ENCODE measurements around the gene LANCL3.
"Not testable (repeated sequence)": the region's sequence is repeated elsewhere in the genome, so short reads cannot be mapped to it uniquely, and the experiment has no call there.

LANCL3 gene

DNA sequence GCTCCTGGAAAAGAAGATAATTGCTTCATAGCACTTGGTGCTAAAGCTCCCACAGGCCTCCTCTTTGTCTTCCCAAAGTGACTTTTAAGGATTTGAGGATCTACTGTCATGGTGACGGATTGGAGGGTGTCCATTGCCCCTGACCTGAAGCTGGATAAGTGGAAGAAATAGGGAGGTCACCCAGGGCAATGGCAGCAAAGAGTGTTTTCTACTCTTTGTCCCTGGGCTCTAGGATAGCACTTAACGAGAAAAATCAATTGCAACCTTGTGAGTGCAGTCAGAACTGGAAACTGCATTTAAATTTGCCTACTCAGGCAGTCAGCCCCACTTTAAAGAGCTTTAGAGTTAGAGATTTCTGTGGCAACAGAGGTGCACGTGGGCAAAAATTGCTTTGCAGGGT lies 70.4 kb downstream of the LANCL3 start:
- ChIA-PET POLR2A (no interaction called here), CTCF (no interaction called here)
- TF ChIP-seq, protein P1, sequence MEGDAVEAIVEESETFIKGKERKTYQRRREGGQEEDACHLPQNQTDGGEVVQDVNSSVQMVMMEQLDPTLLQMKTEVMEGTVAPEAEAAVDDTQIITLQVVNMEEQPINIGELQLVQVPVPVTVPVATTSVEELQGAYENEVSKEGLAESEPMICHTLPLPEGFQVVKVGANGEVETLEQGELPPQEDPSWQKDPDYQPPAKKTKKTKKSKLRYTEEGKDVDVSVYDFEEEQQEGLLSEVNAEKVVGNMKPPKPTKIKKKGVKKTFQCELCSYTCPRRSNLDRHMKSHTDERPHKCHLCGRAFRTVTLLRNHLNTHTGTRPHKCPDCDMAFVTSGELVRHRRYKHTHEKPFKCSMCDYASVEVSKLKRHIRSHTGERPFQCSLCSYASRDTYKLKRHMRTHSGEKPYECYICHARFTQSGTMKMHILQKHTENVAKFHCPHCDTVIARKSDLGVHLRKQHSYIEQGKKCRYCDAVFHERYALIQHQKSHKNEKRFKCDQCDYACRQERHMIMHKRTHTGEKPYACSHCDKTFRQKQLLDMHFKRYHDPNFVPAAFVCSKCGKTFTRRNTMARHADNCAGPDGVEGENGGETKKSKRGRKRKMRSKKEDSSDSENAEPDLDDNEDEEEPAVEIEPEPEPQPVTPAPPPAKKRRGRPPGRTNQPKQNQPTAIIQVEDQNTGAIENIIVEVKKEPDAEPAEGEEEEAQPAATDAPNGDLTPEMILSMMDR (IDR thresholded peaks at IDR 0.05; ENCODE audit: control extremely low read depth, extremely low read depth, low read depth, missing control alignments) = no peak
- DNase-seq (ENCODE audit: extremely low spot score) = no peak

DNA sequence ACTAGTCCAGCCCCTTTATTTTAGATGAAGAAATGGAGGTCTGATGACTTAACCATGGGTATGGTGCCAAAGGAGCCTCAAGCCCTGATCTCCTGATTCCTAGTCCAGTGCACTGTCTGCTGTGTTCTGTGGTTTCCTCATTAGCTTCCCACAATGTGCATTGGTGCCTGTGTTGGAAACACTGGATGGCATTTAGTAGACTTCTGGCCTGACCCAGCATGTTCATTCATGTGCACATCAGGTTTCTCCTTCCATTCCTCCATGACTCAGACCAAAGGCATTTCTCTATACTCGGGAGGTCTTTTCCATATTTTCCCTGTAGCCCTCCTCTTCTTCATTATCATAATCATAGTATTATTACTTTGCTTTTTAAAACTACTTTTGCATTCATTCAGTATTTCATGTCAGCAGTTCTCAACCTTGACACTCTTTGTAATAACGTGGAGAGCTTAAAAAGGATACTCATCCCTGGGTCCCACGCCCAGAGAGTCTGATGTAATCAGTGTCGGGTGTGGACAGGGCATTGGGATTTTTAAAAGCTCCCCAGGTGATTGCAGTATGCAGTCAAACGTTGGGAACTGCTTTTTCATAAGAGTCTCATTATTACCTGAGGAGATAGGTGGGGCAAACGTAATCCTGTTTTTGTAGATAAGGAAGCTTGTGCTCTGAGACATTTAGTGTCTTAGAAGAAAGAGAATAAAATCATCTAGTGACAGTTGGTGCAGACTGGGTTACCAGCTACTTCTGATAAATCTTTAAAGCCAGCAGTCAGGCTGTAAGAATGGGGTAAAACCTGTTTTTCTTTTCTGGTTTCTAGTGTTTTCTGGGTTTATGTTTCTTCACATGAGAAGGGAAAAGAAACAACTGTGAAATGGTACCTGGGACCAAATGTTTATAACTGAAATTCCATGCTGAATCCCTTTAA lies 73.2 kb downstream of the LANCL3 start:
- POLR2A ChIA-PET = no interaction called here
- DNase-seq (ENCODE audit: extremely low spot score) = no peak
- CTCF ChIA-PET = no interaction called here
- TF ChIP-seq, protein P1 (IDR thresholded peaks at IDR 0.05; ENCODE audit: control extremely low read depth, extremely low read depth, low read depth, missing control alignments) = no peak

DNA sequence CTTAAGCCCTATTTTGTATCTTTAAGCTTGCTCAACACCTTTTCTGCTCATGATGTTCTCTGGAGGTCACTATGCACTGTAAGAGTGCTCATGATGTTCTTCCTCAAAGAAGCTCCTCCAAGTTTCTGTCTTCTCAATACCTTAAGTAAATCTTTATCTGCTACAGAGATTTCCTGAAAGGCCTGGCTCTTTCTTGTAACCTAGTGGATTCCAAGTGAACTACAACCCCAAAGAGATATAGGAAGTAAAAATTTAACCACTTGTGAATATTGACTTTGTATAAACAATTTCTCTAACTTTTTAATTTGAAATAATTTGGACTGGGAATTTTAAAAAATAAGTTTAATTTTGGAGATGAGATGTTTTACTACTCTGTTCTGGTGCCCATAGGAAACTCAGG lies 74.8 kb downstream of the LANCL3 start:
- ChIA-PET CTCF (interaction anchor here (0.9 kb wide), 1 partner anchor 11 kb away, joined by 3 read pairs; no protein-coding TSS in a partner anchor), POLR2A (no interaction called here)
- no peak for DNase-seq (ENCODE audit: extremely low spot score)
- TF ChIP-seq, protein P1 (IDR thresholded peaks at IDR 0.05; ENCODE audit: control extremely low read depth, extremely low read depth, low read depth, missing control alignments) = no peak

DNA sequence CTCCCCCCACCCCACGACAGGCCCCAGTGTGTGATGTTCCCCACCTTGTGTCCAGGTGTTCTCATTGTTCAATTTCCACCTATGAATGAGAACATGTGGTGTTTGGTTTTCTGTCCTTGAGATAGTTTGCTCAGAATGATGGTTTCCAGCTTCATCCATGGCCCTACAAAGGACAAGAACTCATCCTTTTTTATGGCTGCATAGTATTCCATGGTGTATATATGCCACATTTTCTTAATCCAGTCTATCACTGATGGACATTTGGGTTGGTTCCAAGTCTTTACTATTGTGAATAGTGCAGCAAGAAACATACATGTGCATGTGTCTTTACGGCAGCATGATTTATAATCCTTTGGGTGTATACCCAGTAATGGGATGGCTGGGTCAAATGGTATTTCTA lies 79.4 kb downstream of the LANCL3 start:
- POLR2A ChIA-PET; CTCF ChIA-PET; DNase-seq (ENCODE audit: extremely low spot score): not testable (repeated sequence)

DNA sequence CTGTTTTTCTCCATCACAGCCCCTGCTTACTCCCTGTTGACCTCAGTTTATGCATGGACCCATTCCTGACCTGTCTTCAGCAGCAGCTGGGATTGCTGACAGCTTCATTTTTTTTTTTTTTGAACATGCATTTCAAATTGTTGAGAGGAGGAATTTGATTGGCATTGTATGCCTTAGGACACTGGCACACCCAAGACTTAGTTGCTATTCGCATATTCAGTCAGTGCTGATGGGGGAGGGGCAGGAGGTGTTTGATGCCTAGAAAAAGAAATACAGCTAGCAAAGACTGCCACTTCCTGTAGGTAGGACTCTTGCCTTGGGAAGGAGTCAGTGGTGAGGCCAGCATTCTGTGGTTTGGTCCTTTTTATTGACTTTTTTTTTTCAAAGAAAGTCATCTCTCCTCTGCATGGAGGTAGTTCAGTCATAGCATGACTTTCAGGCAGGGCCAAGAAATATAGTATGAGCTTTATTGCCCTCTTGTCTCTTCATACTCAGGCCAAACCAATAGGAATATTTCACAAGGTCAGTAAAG lies 80.5 kb downstream of the LANCL3 start:
- ChIA-PET POLR2A (no interaction called here), CTCF (no interaction called here)
- DNase-seq (ENCODE audit: extremely low spot score) = no peak
- TF ChIP-seq, protein P1 (IDR thresholded peaks at IDR 0.05; ENCODE audit: control extremely low read depth, extremely low read depth, low read depth, missing control alignments) = no peak

DNA sequence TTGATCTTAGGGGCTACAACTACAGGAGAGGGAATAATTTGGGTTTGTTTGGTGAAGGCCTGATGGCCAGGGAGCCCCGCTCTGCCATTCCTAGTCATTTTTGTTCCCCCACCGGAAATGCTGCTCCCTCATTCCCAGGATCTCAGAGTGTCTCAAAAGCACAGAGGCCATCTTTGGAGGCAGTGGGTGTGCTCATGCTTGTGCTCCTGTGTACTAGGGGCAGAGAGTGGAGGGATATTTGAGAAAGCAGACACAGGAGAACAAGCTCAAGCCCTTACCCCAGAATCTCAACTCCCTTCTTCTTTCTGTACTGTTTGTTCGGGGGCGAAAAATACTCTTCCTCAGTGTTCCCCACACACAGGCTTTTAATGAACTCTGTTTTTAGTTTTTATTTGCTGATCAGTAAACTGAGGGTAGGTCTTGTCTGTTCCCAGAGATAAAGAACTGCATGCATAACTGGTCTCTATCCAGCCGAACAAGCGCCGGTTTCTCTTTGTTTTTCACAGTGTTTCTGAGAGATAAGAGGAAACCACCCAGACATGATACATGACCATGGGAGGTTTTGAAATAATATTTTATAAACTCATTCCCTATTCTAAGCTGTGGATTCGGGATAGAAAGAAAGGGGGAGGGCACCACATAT lies 81.2 kb downstream of the LANCL3 start:
- ChIA-PET POLR2A (no interaction called here), CTCF (no interaction called here)

More for the DNA sequence above, 81.2 kb downstream of the LANCL3 start:
- no peak for DNase-seq (ENCODE audit: extremely low spot score)
- TF ChIP-seq, protein P1 (IDR thresholded peaks at IDR 0.05; ENCODE audit: control extremely low read depth, extremely low read depth, low read depth, missing control alignments) = no peak
